HepG2 (cell line): ENCODE measurements around the gene IGF2BP1. TPM values are rescaled to one million over a fixed set of nuclear protein-coding genes. Genes with fewer than 3 reads are reported as not detected.
A peak's percentile ranks its signal among the peaks of the same experiment; 100 is the strongest.

ENCODE experiments used
- FOXJ3 ChIP-seq: sonication (generic); formaldehyde crosslinking; IDR thresholded peaks from 2 replicates; pipeline ENCODE4 v1.4.0; 2020; ENCODE audit warnings: missing genetic modification reagents, mild to moderate bottlenecking, borderline replicate concordance
- HNRNPH1 ChIP-seq: fragments of 200-400 bp; formaldehyde crosslinking; optimal IDR thresholded peaks from 2 replicates; pipeline ENCODE3; 2017; ENCODE audit warnings: mild to moderate bottlenecking, low read depth, low read length
- MEIS2 ChIP-seq: sonication (generic); formaldehyde crosslinking; IDR thresholded peaks from 2 replicates; pipeline ENCODE4 v1.9.0; 2021; ENCODE audit warnings: mild to moderate bottlenecking, missing genetic modification reagents
- MXI1 ChIP-seq: IDR thresholded peaks from 3 replicates; pipeline ENCODE4 v1.6.1; 2012; ENCODE audit warnings: low read depth, low read length, inconsistent platforms, borderline replicate concordance
- NR0B2 ChIP-seq: sonication (generic); formaldehyde crosslinking; IDR thresholded peaks from 2 replicates; pipeline ENCODE4 v1.4.0; 2020; ENCODE audit warnings: mild to moderate bottlenecking, missing genetic modification reagents
- PHF20 ChIP-seq: sonication (generic); formaldehyde crosslinking; IDR thresholded peaks from 2 replicates; pipeline ENCODE4 v1.5.0; 2020; ENCODE audit warnings: mild to moderate bottlenecking, missing genetic modification reagents
- SMYD3 ChIP-seq: sonication (generic); formaldehyde crosslinking; IDR thresholded peaks from 2 replicates; pipeline ENCODE4 v1.8.1; 2023; ENCODE audit warnings: mild to moderate bottlenecking, missing genetic modification reagents
- TOPORS ChIP-seq: sonication (generic); formaldehyde crosslinking; IDR thresholded peaks from 2 replicates; pipeline ENCODE4 v1.8.0; 2023; ENCODE audit warnings: mild to moderate bottlenecking, missing genetic modification reagents
- ZNF24 ChIP-seq: fragments of 450-650 bp; IDR thresholded peaks from 2 replicates; pipeline ENCODE4 v1.6.1; 2017; ENCODE audit warnings: antibody characterized with exemption, mild to moderate bottlenecking
- ZNF282 ChIP-seq: fragments of 450-650 bp; IDR thresholded peaks from 2 replicates; pipeline ENCODE4 v1.6.1; 2018; ENCODE audit not compliant: partially characterized antibody
- ZNF556 ChIP-seq: sonication (generic); formaldehyde crosslinking; IDR thresholded peaks from 2 replicates; pipeline ENCODE4 v1.4.0; 2020; ENCODE audit warnings: mild to moderate bottlenecking, missing genetic modification reagents, borderline replicate concordance
- ZNF572 ChIP-seq: sonication (generic); formaldehyde crosslinking; IDR thresholded peaks from 2 replicates; pipeline ENCODE4 v1.5.1; 2020; ENCODE audit warnings: mild to moderate bottlenecking, missing genetic modification reagents
- ZNF597 ChIP-seq: sonication (generic); formaldehyde crosslinking; IDR thresholded peaks from 2 replicates; pipeline ENCODE4 v1.5.0; 2020; ENCODE audit warnings: missing genetic modification reagents
- ZNF839 ChIP-seq: sonication (generic); formaldehyde crosslinking; IDR thresholded peaks from 2 replicates; pipeline ENCODE4 v1.4.0; 2020; ENCODE audit warnings: missing genetic modification reagents, mild to moderate bottlenecking, borderline replicate concordance
- ZXDC ChIP-seq: sonication (generic); formaldehyde crosslinking; IDR thresholded peaks from 2 replicates; pipeline ENCODE4 v1.5.0; 2020; ENCODE audit warnings: mild to moderate bottlenecking, missing genetic modification reagents
- polyA plus RNA-seq, 8 experiments: library from polyadenylated mRNA; depleted of rRNA in 3 of 8; stranded (reverse) in 7 of 8; unstranded in 1 of 8; fragments of >200 nt; fragmentation: Illumina TruSeq in 4 of 8; extraction: Trizol in 4 of 8; gene quantifications; 2 replicates each; pipeline versions ENCODE4 v1.2.1 to v1.2.3, GENCODE V29; 2011 to 2016; ENCODE audit warnings: low read depth in 4 of 8, missing spikeins in 1 of 8, mixed read lengths in 1 of 8; ENCODE audit not compliant: insufficient read depth in 1 of 8
- total RNA-seq, 5 experiments: library from RNA; depleted of rRNA; stranded (reverse); fragments of >200 nt; fragmentation: Illumina TruSeq; extraction: Trizol; gene quantifications; 2 replicates each; pipeline ENCODE4 v1.2.3, GENCODE V29; 2016; ENCODE audit warnings: low read depth in 1 of 5
- TF ChIP-seq, protein P1 (sequence below): sonication (generic); formaldehyde crosslinking; IDR thresholded peaks from 2 replicates; pipeline ENCODE4 v1.9.0; 2021; ENCODE audit warnings: missing genetic modification reagents, mild to moderate bottlenecking, borderline replicate concordance
- TF ChIP-seq, protein P2 (sequence below): sonication (generic); formaldehyde crosslinking; IDR thresholded peaks from 2 replicates; pipeline ENCODE4 v1.5.1; 2020; ENCODE audit warnings: missing genetic modification reagents, mild to moderate bottlenecking, borderline replicate concordance
- TF ChIP-seq, protein P3 (sequence below): sonication (generic); formaldehyde crosslinking; IDR thresholded peaks from 2 replicates; pipeline ENCODE4 v1.4.0; 2020; ENCODE audit warnings: mild to moderate bottlenecking, missing genetic modification reagents
- TF ChIP-seq, protein P4 (sequence below): conservative IDR thresholded peaks from 2 replicates; pipeline ENCODE4 v1.6.1; 2018; ENCODE audit warnings: missing genetic modification reagents
- TF ChIP-seq, protein P5 (sequence below): IDR thresholded peaks from 2 replicates; pipeline ENCODE4 v1.6.1; 2016; ENCODE audit warnings: missing compliant biosample characterization, missing genetic modification reagents, borderline replicate concordance

IGF2BP1 gene
- total and polyA plus RNA-seq, 2 of the 13 experiments (the other 11 are each of a cell fraction or from before 2014, with no cell fraction given) = 29.7 to 75.1 TPM

DNA sequence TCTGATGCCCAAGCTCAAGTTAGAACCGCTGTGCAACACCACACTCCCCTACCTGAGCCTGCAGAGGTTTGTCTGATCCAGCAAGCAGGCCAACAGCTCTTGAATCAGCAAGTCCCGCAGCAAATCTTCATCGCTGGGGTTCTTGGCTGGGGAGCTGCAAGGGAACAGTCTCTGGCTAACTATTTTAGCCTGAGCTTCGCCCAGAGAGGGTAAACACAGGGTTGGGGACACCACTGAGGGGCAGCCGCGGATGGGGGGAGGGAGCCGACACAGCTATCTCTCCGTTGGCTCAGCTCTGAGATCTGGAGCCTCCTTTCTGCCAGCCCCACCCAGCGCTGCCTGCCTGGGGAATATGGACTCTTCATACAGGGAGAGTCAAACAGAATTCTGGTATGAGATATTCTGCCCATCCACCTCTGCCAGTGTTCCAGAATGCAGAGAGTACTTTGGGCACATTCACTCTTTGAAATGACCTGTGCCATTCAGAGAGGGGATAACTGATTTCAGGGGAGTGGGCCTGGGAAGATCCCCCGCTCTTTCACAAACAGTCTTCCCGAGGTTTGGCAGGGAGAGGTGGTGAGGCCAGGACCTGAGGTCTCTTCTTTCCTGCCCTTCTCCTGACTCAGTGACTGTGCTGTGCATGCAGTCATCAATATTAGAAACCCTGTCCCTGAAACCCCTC, 36.2 kb upstream of the IGF2BP1 start (continued):
- TF ChIP-seq, protein P1, sequence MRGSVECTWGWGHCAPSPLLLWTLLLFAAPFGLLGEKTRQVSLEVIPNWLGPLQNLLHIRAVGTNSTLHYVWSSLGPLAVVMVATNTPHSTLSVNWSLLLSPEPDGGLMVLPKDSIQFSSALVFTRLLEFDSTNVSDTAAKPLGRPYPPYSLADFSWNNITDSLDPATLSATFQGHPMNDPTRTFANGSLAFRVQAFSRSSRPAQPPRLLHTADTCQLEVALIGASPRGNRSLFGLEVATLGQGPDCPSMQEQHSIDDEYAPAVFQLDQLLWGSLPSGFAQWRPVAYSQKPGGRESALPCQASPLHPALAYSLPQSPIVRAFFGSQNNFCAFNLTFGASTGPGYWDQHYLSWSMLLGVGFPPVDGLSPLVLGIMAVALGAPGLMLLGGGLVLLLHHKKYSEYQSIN = no peak
- no peak for TF ChIP-seq ZNF24
- TF ChIP-seq PHF20 (CRISPR knock-in tag) = 0 out of 2 replicates have a peak, but pooled peaks have one; percentile 7
- no peak for TF ChIP-seq FOXJ3 (CRISPR knock-in tag)
- TF ChIP-seq ZNF597 = no peak
- TF ChIP-seq, protein P2, sequence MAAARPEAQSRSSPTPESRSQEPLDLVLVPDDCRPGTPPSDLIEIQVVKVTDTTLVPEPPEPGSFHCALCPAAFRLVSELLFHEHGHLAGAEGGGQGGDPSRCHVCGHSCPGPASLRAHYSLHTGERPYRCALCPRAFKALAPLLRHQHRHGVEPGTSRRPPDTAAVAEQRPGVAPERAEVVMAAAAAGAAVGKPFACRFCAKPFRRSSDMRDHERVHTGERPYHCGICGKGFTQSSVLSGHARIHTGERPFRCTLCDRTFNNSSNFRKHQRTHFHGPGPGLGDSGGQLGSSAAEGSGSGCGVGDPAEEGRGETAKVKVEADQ (CRISPR knock-in tag) = 0 out of 2 replicates have a peak, but pooled peaks have one; percentile 17
- TF ChIP-seq TOPORS = no peak
- TF ChIP-seq MXI1 = no peak
- TF ChIP-seq HNRNPH1 = no peak
- 0 out of 2 replicates have a peak, but pooled peaks have one; percentile 36 for TF ChIP-seq MEIS2 (CRISPR knock-in tag)
- 0 out of 2 replicates have a peak, but pooled peaks have one; percentile 60 for TF ChIP-seq SMYD3 (CRISPR knock-in tag)
- TF ChIP-seq, protein P3, sequence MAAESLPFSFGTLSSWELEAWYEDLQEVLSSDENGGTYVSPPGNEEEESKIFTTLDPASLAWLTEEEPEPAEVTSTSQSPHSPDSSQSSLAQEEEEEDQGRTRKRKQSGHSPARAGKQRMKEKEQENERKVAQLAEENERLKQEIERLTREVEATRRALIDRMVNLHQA (CRISPR knock-in tag) = no peak
- TF ChIP-seq ZNF572 = no peak
- no peak for TF ChIP-seq ZNF282
- no peak for TF ChIP-seq ZNF556 (CRISPR knock-in tag)
- TF ChIP-seq, protein P4, sequence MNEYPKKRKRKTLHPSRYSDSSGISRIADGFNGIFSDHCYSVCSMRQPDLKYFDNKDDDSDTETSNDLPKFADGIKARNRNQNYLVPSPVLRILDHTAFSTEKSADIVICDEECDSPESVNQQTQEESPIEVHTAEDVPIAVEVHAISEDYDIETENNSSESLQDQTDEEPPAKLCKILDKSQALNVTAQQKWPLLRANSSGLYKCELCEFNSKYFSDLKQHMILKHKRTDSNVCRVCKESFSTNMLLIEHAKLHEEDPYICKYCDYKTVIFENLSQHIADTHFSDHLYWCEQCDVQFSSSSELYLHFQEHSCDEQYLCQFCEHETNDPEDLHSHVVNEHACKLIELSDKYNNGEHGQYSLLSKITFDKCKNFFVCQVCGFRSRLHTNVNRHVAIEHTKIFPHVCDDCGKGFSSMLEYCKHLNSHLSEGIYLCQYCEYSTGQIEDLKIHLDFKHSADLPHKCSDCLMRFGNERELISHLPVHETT (CRISPR knock-in tag) = no peak
- no peak for TF ChIP-seq NR0B2 (CRISPR knock-in tag)
- TF ChIP-seq, protein P5, sequence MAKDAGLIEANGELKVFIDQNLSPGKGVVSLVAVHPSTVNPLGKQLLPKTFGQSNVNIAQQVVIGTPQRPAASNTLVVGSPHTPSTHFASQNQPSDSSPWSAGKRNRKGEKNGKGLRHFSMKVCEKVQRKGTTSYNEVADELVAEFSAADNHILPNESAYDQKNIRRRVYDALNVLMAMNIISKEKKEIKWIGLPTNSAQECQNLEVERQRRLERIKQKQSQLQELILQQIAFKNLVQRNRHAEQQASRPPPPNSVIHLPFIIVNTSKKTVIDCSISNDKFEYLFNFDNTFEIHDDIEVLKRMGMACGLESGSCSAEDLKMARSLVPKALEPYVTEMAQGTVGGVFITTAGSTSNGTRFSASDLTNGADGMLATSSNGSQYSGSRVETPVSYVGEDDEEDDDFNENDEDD = peak; percentile 16; the same call in 1 of the 2 replicates
- TF ChIP-seq ZXDC (CRISPR knock-in tag) = peak; percentile 68; the same call in 1 of the 2 replicates
- TF ChIP-seq ZNF839 (CRISPR knock-in tag) = no peak
